ENCODE measurements around the gene PCDHGC3. TPM values are rescaled to one million over a fixed set of nuclear protein-coding genes. Genes with fewer than 3 reads are reported as not detected.
"Not testable (repeated sequence)": the region's sequence is repeated elsewhere in the genome, so short reads cannot be mapped to it uniquely, and the experiment has no call there.

PCDHGC3 gene
- polyA plus RNA-seq, 2 of the 4 experiments (the other 2 are of a cell fraction) = 1.9 to 5.2 TPM

DNA sequence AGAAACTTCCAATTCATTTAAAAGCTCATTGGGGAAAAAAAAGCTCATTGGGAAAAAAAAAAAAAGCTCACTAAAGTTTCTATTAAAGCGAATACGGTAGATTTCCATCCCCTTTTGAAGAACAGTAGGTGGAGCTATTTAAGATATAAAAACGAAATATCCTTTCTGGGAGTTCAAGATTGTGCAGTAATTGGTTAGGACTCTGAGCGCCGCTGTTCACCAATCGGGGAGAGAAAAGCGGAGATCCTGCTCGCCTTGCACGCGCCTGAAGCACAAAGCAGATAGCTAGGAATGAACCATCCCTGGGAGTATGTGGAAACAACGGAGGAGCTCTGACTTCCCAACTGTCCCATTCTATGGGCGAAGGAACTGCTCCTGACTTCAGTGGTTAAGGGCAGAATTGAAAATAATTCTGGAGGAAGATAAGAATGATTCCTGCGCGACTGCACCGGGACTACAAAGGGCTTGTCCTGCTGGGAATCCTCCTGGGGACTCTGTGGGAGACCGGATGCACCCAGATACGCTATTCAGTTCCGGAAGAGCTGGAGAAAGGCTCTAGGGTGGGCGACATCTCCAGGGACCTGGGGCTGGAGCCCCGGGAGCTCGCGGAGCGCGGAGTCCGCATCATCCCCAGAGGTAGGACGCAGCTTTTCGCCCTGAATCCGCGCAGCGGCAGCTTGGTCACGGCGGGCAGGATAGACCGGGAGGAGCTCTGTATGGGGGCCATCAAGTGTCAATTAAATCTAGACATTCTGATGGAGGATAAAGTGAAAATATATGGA is 45.2 kb upstream of the PCDHGC3 start, which contains the start of gene PCDHGA12:
TSS of gene PCDHGA12 (plus strand) at position 176 of the 782 bp plus-strand sequence. CDS start at position 429, 253 bp downstream.
- no peak for FAIRE-seq
- TF ChIP-seq RAD21 (conservative IDR thresholded peaks at IDR 0.05 in 1 of 2, IDR thresholded peaks at IDR 0.05 in 1 of 2) = peak in 1 of 2 experiments; percentile 42; a peak in 2 of 5 replicates
- TF ChIP-seq RCOR1 (IDR thresholded peaks at IDR 0.05; ENCODE audit: low read depth, low read length) = no peak
- Histone ChIP-seq H3K4me1 (no peaks in the 10 kb centered on the region), H3K4me2 (no peak within 1 kb of the TSS), H3K4me3 (no peak within 1 kb of the TSS), H3K27ac (no peak within 1 kb of the TSS), H3K9me3 (peaks cover 66% of the 10 kb centered on the region)
- ATAC-seq = peak in 1 of 2 experiments; percentile 73; a peak in 3 of 6 replicates
- POLR2A ChIA-PET = no interaction called here
- DNase-seq (ENCODE audit: low read depth in 1 of 2, low spot score in 1 of 2) = peak; percentile 21 to 62
- 62% methylated on average over 33 of the region's 33 CpGs for WGBS (ENCODE audit: missing lambda C conversion rate)
- CTCF ChIA-PET = interaction anchor here (0.8 to 1.4 kb wide), 5 partner anchors 10 to 137 kb away, joined by 3 to 4 read pairs (median 3); partner anchors contain the start of genes PCDHGA11 and TAF7

DNA sequence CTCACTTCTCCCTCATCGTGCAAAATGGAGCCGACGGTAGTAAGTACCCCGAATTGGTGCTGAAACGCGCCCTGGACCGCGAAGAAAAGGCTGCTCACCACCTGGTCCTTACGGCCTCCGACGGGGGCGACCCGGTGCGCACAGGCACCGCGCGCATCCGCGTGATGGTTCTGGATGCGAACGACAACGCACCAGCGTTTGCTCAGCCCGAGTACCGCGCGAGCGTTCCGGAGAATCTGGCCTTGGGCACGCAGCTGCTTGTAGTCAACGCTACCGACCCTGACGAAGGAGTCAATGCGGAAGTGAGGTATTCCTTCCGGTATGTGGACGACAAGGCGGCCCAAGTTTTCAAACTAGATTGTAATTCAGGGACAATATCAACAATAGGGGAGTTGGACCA is 44.5 kb upstream of the PCDHGC3 start:
- Histone ChIP-seq H3K9me3 (peaks cover 59% of the 10 kb centered on the region), H3K4me1 (no peaks in the 10 kb centered on the region), H3K27ac (no peak overlapping the region), H3K4me2 (no peak overlapping the region), H3K4me3 (no peak overlapping the region)
- 87% methylated on average over 37 of the region's 37 CpGs for WGBS (ENCODE audit: missing lambda C conversion rate)
- ATAC-seq (no peak), FAIRE-seq (no peak), DNase-seq (ENCODE audit: low read depth in 1 of 2, low spot score in 1 of 2) (no peak)
- POLR2A ChIA-PET = no interaction called here
- TF ChIP-seq NR3C1 (IDR thresholded peaks at IDR 0.05) = no peak
- TF ChIP-seq, protein P1, sequence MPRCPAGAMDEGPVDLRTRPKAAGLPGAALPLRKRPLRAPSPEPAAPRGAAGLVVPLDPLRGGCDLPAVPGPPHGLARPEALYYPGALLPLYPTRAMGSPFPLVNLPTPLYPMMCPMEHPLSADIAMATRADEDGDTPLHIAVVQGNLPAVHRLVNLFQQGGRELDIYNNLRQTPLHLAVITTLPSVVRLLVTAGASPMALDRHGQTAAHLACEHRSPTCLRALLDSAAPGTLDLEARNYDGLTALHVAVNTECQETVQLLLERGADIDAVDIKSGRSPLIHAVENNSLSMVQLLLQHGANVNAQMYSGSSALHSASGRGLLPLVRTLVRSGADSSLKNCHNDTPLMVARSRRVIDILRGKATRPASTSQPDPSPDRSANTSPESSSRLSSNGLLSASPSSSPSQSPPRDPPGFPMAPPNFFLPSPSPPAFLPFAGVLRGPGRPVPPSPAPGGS (IDR thresholded peaks at IDR 0.05) = no peak
- no peak for TF ChIP-seq KDM5A (IDR thresholded peaks at IDR 0.05)
- no peak for TF ChIP-seq NFE2L2 (conservative IDR thresholded peaks at IDR 0.05; ENCODE audit: low read length)
- CTCF ChIA-PET = interaction anchor here (1.1 to 1.3 kb wide), 2 partner anchors 40 to 136 kb away, joined by 3 read pairs; no protein-coding TSS in a partner anchor

DNA sequence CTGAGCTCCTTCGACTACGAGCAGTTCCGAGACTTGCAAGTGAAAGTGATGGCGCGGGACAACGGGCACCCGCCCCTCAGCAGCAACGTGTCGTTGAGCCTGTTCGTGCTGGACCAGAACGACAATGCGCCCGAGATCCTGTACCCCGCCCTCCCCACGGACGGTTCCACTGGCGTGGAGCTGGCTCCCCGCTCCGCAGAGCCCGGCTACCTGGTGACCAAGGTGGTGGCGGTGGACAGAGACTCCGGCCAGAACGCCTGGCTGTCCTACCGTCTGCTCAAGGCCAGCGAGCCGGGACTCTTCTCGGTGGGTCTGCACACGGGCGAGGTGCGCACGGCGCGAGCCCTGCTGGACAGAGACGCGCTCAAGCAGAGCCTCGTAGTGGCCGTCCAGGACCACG is 43.5 kb upstream of the PCDHGC3 start:
- FAIRE-seq; ATAC-seq; H3K4me2 ChIP-seq; H3K27ac ChIP-seq; H3K4me1 ChIP-seq; CTCF ChIA-PET; DNase-seq (ENCODE audit: low read depth in 1 of 2, low spot score in 1 of 2); POLR2A ChIA-PET; H3K4me3 ChIP-seq: not testable (repeated sequence)
- peaks cover 49% of the 10 kb centered on the region for H3K9me3 ChIP-seq
- WGBS (ENCODE audit: missing lambda C conversion rate) = 75% methylated on average over 26 of the region's 38 CpGs

DNA sequence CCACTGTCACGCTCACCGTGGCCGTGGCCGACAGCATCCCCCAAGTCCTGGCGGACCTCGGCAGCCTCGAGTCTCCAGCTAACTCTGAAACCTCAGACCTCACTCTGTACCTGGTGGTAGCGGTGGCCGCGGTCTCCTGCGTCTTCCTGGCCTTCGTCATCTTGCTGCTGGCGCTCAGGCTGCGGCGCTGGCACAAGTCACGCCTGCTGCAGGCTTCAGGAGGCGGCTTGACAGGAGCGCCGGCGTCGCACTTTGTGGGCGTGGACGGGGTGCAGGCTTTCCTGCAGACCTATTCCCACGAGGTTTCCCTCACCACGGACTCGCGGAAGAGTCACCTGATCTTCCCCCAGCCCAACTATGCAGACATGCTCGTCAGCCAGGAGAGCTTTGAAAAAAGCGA is 43.0 kb upstream of the PCDHGC3 start:
- H3K27ac ChIP-seq; H3K4me3 ChIP-seq; ATAC-seq; POLR2A ChIA-PET; H3K4me2 ChIP-seq; H3K4me1 ChIP-seq; DNase-seq (ENCODE audit: low read depth in 1 of 2, low spot score in 1 of 2); FAIRE-seq: not testable (repeated sequence)
- 68% methylated on average over 24 of the region's 29 CpGs for WGBS (ENCODE audit: missing lambda C conversion rate)
- CTCF ChIA-PET = interaction anchor here (0.7 kb wide), 1 partner anchor 125 kb away, joined by 3 read pairs; no protein-coding TSS in a partner anchor
- H3K9me3 ChIP-seq = peaks cover 45% of the 10 kb centered on the region

DNA sequence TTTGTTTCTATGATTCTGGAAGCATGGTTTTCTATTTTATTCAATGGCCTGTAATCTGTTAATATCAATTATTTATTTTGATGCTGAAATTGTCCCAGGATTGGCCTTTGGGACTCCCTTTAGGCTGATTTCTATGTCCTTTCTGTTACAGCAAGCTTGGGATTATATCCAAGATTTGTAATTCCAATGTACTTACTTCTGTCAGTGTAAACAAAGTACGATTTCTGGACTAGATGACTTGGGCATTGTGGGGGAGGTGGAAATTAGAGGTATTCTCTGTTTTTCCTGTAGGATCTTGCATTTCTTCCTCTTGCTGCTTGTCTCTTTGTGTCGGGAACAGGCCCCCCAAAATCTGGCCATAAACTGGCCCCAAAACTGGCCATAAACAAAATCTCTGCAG is 41.8 kb upstream of the PCDHGC3 start:
- FAIRE-seq (no peak), ATAC-seq (no peak), DNase-seq (ENCODE audit: low read depth in 1 of 2, low spot score in 1 of 2) (no peak)
- Histone ChIP-seq H3K27ac (no peak overlapping the region), H3K4me3 (no peak overlapping the region), H3K9me3 (peaks cover 36% of the 10 kb centered on the region), H3K4me1 (no peaks in the 10 kb centered on the region), H3K4me2 (no peak overlapping the region)
- 2% methylated on average over 2 of the region's 2 CpGs for WGBS (ENCODE audit: missing lambda C conversion rate)
- CTCF ChIA-PET = no interaction called here
- POLR2A ChIA-PET = no interaction called here
- TF ChIP-seq FOSL2 (IDR thresholded peaks at IDR 0.05) (no peak), FOSL2 (CRISPR knock-in tag; IDR thresholded peaks at IDR 0.05) (no peak), ZNF302 (CRISPR knock-in tag; IDR thresholded peaks at IDR 0.05) (no peak), HOXB13 (CRISPR knock-in tag; IDR thresholded peaks at IDR 0.05; ENCODE audit: low read depth) (no peak), HOXB5 (CRISPR knock-in tag; IDR thresholded peaks at IDR 0.05) (no peak), PHF8 (IDR thresholded peaks at IDR 0.05; ENCODE audit: borderline replicate concordance, low read depth) (no peak), ZFP36 (IDR thresholded peaks at IDR 0.05; ENCODE audit: borderline replicate concordance, partially characterized antibody) (no peak), KDM5A (IDR thresholded peaks at IDR 0.05) (no peak), MAZ (IDR thresholded peaks at IDR 0.05; ENCODE audit: borderline replicate concordance, low read depth, low read length) (no peak), POLR2A (IDR thresholded peaks at IDR 0.05; ENCODE audit: low read length) (no peak), KDM1A (IDR thresholded peaks at IDR 0.05; ENCODE audit: low read depth) (no peak), RFX5 (IDR thresholded peaks at IDR 0.05) (no peak), RAD21 (conservative IDR thresholded peaks at IDR 0.05 in 1 of 2, IDR thresholded peaks at IDR 0.05 in 1 of 2) (no peak)
- TF ChIP-seq, protein P2, sequence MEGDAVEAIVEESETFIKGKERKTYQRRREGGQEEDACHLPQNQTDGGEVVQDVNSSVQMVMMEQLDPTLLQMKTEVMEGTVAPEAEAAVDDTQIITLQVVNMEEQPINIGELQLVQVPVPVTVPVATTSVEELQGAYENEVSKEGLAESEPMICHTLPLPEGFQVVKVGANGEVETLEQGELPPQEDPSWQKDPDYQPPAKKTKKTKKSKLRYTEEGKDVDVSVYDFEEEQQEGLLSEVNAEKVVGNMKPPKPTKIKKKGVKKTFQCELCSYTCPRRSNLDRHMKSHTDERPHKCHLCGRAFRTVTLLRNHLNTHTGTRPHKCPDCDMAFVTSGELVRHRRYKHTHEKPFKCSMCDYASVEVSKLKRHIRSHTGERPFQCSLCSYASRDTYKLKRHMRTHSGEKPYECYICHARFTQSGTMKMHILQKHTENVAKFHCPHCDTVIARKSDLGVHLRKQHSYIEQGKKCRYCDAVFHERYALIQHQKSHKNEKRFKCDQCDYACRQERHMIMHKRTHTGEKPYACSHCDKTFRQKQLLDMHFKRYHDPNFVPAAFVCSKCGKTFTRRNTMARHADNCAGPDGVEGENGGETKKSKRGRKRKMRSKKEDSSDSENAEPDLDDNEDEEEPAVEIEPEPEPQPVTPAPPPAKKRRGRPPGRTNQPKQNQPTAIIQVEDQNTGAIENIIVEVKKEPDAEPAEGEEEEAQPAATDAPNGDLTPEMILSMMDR (IDR thresholded peaks at IDR 0.05) = no peak
- TF ChIP-seq, protein P1 (IDR thresholded peaks at IDR 0.05) = no peak
- TF ChIP-seq, protein P3, sequence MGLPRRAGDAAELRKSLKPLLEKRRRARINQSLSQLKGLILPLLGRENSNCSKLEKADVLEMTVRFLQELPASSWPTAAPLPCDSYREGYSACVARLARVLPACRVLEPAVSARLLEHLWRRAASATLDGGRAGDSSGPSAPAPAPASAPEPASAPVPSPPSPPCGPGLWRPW (IDR thresholded peaks at IDR 0.05) = no peak
- TF ChIP-seq, protein P4, sequence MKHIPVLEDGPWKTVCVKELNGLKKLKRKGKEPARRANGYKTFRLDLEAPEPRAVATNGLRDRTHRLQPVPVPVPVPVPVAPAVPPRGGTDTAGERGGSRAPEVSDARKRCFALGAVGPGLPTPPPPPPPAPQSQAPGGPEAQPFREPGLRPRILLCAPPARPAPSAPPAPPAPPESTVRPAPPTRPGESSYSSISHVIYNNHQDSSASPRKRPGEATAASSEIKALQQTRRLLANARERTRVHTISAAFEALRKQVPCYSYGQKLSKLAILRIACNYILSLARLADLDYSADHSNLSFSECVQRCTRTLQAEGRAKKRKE (CRISPR knock-in tag; IDR thresholded peaks at IDR 0.05; ENCODE audit: low read depth) = no peak

Measured in A549 (cell line).